Stimulated activated CD4-positive, alpha-beta T cell treated with anti-CD3 and anti-CD28 coated beads, Interleukin-1b, Interleukin-23, amount 100 ng/mL, for 4 hours (primary cell): ENCODE results near the gene SLC6A11.

Experiments used
- DNase-seq, 2 donors: peaks; one replicate each; pipeline ENCODE4 v3.0.0-alpha.2; 2020; ENCODE audit warnings: low read depth in 2 of 2

Gene SLC6A11

GRCh38 chr3:10981031-10981430 lies 165.0 kb downstream of the SLC6A11 start:
- no peak for DNase-seq

DNA sequence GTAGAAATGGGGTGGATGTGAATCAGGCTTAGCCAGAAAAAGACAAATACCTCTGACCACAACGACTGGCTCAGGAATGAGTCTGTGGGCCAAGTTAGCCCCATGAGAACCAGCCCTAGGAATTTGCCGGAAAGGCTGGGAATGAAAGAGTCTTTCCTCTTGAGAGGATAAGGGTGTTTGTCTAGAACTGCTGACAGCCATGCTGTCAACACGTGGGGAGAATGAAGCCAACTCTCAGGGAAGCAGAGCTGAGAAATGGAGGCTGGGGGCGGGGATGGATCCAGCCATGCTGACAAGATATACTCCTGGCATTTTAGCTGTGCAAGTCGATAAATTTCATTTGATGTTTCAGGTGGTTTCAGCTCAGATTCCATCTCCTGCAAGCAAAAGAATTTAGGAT lies 165.9 kb downstream of the SLC6A11 start:
- no peak for DNase-seq

- DNase-seq, result no peak
These were observed 166.8 kb downstream of the SLC6A11 start for GRCh38 chr3:10982782-10983181.

- DNase-seq, result peak in 1 of 2 donors; percentile 4
These were observed 167.3 kb downstream of the SLC6A11 start for GRCh38 chr3:10983219-10983916.

GRCh38 chr3:10984371-10984896 lies 168.4 kb downstream of the SLC6A11 start:
- DNase-seq, result no peak

GRCh38 chr3:10985181-10985580 lies 169.2 kb downstream of the SLC6A11 start:
- DNase-seq, result no peak

DNA sequence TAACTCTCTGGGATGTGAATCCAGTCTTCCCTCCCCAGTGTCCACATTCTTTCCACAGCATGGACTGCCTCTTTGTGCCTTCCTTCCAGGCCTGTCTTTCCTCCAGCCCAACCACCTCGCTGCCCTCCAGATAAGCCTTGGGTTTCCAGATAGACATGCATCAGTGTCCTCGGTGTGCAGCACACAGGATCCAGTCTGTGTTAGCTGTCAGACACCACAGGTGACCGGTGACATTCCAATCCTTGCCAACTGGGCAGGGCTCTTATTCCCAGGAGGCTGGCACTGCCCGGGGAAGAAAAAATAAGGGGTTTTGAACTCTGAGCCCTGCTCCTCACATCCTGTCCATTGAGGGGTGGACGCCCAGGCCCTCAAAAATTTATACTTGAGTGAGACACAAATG lies 170.6 kb downstream of the SLC6A11 start:
- no peak for DNase-seq

GRCh38 chr3:10988001-10988665 lies 172.1 kb downstream of the SLC6A11 start:
- no peak for DNase-seq

DNA sequence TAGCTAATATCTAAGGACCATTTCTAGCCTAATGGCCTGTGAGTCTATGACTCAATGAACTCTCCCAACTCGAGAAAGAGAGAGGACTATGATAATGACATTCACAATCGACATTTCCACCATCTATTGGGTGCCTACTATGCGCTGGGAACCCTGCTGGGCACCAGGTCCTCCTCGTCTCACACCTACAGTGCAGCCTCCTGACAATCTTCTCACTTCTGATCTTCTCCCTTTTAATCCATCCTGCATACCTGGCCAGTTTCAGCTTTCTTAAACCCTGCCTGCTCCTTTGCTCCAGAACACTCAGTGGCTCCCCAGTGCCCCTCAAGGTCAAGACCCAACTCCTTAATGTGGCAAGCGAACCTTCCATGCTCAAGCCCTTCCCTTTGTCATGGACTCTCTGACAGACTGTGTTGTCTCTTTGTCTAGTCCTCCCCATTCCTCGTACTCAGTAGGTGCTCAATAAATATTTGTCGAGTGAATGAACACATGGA lies 173.0 kb downstream of the SLC6A11 start:
- no peak for DNase-seq
